GM19035 (cell line): ENCODE results near the gene FHL1.

ENCODE experiments used
- ATAC-seq: cut with Tn5 transposase; IDR thresholded peaks from one replicate; pipeline ENCODE4 v1.9.1; 2021; ENCODE audit not compliant: unreplicated experiment

Gene FHL1

DNA sequence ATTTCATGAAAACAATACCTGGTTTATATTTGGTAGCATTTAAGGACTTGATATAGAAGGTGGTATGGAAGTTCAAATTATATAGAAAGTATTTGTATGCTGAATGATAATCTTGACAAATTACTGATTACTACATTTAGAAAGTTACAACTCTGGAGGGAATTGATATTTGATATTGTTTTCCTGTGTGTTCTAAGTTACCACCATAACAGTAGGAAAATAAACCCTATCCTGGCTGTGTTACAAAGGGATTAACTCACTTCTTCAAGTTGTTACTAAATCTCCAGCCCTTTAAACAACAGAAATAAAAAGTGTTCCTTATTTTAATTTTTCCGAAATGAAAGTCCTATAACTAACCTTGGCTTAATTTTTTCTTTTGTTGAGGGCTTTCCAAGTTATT is 36.6 kb downstream of the FHL1 start:
- no peak for ATAC-seq

DNA sequence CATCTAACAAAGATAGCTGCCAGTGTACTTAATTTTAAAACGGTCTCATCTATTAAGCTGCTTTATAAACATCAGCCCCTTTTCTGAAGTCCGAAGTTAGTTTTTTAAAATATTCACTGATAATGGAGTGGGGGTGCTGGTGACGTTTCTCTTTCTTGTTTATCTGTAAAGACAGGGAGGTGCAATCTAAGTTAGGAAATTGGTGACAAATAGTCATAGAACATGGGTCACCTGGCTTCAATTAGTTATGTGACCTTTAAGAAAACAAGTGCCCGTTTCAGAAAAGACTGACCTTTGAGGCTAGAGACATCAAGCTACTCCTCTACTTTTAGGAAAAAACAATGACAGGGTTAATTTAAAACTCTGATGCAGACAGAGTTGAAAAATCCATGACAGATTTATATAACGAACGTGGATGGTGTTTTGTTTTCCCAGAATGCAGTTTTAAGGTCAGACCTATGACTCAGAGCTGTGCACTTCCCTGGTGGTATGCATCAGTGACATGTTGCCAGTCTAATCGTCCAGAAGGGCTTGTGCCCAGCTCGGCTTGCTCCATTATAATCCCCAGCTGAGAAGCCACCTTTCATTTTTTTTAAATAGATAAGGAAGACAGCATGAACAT is 38.2 kb downstream of the FHL1 start:
- ATAC-seq: no peak

DNA sequence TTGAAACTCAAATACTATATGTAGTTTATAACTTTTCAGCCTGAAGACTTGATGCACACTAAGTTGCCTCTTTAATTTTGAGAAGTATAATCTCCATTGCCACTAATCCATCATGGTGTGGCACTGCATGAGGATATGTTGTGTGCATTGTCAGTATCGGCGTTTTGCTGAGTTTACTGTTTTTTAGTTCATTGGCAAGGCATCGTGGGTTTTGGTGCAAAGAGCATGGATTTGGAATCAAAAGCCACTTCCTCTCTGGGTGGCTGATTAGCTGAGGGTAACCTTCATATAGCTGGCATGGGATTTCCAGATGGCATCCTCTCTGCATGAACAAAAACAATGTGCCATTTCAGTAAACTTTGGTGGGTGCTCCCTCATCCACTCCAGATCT is 38.7 kb downstream of the FHL1 start:
- ATAC-seq: no peak

DNA sequence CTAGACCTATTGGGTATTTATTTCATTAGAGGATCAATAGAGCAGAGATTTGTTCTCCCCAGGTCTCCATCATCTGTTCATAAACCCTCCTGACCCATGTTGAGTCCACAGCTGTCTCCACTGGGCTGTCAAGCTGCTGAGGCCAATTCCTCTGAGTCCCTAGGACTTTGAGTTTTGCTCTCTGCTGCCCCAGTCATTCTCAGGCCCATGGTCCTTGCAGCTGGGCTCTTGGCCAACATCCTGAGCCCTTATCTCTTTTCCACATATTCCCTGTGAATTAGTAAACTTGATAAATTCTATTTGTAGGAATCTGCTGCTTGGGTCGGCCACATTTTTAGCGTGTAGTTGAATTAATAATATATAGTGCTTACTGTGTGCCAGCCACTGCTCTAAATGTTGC is 41.9 kb downstream of the FHL1 start:
- no peak for ATAC-seq

DNA sequence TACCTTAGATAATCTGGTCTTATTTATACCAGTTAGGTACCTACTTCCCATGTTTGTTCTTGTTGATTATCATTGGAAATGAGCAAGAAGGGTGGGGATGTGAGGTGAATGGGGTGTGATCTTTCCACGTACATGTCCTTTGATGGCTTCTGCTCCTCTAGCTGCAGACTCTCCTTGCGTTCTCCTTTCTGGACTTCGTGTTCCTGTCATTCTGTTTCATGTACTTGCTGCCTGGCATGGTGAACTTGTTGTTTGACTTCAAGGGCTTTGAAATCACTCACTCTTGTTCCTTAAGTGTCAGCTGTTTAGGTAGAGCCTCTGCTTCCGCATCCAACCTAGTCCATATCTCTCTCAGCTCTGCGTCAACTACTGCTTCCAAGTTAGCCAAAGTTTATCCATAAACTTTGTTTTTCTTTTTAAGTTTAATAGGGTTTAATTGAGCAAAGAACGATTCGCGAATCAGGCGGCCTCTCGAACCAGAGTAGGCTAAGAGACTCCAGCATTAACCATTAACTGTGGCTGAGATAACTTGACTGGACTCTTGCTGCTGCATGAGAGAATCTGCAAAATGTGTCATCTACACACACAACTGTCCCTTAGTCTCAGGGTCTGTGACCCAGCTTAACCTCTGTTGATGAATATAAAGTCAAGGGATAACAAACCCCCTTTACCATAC is 42.8 kb downstream of the FHL1 start:
- ATAC-seq: no peak

DNA sequence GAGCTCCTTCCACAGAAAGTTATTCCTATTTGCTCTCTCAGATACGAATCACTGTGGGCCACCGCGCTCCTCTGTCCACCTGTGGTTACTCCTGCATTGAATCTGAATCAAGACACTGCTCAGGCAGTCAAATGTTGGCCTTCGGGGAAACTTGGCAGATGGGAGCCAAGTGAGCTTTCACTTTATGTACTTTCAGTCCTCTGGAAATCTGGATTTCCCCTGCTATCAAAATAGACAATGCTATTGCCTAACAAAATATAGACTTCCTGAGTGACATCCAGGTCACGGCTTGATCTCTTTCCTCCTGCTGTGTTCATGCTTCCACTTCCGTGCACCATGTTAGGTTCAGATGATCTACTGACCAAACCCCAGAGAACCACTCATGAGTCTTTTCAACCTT is 43.8 kb downstream of the FHL1 start:
- no peak for ATAC-seq

DNA sequence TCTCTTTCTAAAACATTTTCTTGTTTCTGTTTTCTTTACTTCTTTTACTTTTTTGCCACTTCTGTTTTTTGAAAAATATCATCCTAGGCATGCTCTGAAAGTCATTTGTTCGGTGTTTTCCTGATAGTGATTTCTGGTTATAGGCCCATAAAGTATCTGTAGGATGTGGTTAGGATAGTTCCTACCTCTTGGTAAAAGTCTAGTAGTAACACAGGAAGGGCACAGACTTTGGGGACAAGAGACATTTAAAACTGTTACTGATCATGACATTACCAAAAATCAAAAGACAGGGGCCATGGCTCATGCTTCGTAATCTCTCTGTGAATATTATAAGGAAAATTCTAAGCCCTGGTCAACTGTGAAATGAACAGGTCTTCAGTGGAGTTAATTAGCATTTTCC is 44.8 kb downstream of the FHL1 start:
- ATAC-seq: no peak

DNA sequence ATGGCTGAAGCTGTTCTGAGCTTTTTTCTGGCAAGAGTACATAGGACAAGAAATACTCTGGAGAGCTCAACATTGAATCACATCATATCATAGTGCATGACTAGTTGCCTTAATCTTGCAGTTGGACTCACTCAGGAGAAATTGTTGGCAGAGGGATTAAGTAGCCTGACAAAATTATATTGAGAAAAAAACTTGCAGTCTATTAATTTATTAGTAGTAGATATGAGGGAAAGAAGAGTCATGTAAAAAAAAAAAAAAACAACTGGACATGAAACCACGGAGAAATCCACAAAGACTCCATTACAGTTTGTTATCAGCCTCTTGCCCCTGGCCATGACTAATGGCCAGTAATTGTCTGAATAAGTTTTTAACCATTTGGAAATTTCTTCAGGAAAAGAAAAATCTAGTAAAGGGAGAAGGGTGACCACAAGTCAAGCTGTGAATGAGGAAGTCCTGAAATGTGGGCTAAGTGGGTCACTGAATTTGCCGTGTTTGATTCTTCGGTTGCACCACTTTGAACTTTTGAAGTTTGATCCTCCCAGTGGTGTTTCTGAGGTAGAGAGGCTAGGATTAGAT is 45.6 kb downstream of the FHL1 start:
- no peak for ATAC-seq

DNA sequence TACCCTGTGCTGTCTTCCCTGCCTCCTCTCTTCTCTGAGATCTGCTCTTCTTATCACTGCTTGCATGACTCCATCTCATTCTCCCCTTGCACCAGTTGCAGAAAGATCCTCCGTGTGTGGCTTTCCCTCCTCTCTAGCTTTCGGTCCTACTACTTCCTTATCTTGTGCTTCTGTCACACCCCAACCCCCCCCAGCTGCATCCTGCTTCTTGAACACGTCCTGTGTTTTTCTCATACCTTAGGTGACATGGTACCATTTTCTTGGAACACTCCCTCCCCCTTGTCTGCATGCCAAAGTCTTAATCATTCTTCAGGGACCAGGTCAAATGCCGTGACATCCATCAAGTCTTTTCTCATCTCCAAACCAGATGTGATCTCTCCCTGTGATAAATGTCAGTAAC is 46.4 kb downstream of the FHL1 start:
- ATAC-seq: no peak

DNA sequence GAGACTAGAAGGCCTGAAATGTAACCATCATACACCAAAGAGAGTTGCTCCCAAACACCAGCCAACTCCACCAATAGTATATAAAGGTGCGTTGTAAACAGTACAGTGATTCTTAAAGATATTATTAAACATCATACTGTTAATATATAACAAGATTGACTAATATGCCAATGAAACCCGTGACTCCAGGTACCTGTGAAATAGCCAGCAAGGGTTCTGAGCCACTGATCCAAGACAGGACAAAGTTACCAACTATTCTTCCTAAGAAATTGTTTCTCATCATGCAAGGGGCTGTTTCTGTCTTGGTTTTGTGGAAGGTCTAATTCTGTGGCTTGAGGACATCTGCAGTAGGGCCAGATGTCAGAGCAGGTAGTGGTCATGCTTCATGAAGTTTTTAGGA is 47.2 kb downstream of the FHL1 start:
- ATAC-seq: no peak

DNA sequence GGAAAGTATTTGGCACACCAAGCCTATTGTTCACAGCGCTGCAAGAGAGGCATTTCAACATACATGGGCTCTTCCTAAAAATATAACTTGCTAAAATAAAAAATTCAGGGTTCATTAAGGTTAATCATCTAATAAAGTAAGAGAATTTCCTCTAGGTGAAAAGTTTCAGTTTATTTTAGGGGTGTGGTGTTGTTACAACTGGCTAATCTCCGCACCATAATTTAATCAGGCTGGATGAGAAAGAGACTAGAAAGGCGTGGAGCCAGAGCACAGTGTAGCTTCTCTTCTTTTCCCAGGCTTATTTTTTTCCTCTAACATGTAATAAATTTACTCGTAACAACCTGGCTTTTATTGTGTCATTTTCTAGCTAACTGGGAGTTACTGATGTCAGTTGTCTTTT is 47.9 kb downstream of the FHL1 start:
- no peak for ATAC-seq

DNA sequence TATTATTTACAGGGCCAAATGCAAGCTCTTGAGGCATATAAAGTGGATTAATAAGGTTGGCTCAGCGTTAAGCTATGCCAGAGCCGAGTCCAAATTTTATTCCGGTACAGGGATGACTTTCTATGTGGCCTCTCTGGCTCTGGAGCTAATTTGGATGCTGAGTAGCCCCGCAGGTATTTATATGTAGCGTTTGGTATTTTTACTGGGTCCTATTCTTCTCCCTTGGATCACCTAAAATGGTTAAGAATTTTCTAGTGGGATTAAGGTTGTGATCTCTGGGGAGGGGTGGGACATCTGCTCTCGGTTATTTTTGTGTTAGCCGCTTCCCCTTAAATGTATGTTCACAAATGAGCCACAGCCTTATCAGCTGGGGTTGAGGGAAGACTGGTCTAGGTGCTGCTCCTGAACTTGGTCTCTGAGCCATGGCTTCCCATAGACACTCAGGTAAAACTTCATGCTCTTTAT is 49.4 kb downstream of the FHL1 start:
- no peak for ATAC-seq

DNA sequence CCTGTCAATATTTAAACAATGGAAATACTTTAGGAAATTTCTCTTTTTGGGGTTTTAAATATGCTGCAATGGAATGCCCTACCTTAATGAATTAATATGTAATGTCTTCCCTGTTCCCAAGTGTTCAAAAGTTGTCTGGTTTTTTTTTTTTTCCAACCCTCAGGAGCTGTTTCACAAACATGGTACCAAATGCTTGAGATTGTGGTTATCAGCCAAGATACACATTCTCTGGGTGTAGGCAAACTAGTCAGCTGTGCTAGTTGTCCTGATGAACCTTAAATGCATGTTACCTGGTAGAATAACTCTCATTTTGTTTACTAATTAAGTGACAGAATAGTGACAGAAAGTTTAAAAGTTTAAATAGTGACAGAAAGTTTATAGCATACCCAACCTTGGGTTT is 50.7 kb downstream of the FHL1 start:
- no peak for ATAC-seq

DNA sequence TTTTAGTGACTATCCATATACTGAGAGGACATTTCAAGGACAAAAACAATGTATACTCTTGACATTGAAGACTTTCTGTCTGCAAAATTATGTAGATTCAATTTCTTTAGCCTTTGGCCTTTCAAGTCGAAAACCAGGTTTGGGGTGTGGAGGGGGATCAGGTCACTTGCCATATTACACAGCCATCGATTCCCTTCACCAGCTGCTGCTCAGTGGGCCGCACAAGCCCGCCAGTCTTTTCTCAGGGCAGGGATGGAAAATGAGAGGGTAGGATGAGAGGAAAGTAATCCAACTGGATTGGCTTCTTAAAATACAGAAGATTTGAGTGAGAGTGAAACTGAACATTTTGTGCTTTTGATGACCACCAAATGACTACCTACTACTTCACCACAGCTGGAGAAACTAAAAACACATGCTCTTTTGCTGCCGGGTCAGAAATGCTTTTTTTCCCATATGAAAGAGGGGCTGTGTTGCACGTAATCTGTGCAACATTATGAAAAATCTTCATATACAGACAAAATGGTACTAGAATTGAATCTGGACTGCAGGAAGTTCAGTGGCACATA is 51.4 kb downstream of the FHL1 start:
- ATAC-seq: no peak

DNA sequence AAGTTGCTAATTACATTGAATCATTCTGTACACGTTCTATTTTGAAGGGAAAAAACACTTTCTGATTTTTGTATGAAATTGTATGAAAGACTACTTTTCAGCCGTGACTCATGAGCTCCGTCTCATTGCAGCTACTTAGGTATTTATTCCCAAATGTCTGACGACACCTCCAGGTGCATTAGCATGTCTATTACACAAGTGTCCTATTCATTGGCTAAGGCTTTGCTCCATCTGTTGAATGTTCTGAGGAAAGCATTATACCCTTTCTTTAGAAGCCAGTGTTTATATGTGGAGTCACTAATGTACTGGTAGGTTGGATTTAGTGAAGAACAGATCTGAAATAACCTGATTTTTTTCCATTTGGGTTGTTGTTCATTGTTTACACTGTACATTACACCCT is 52.0 kb downstream of the FHL1 start:
- ATAC-seq: no peak

DNA sequence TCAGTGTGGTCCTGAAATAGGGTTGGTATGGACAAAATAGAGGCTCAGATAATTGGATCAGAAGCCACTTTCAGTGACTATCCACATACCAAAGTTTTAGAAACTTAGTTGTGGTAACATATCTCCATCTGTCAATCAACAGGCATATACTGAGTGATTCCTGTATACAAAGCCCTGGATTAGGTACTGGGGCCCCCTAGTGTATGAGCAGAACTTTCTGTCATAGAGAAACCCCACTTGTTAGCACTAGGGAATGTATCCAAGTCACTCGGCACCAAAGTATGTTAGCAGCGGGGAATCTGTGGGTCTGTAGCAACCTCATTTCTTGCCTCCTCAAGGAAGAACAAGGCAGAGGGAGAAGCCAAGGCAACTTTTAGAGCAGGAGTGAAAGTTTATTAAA is 53.1 kb downstream of the FHL1 start:
- ATAC-seq: no peak

DNA sequence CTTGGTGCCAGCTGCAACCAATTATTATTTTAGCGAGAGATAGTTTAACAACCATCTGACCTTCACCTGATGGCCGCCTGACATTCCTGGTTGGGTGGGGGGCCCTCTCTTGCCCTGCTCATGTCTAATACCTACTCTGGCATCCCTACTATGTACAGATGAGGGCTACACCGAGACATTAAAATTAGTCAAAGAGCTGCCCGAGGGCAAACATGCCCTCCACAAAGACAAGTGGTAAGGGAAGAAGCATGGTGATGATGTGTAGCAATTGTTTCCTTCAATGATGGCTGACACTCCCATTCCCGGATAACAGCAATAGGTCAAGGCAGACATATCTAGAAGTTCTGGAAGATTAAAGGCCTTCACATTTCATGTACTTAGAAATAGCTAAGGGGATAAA is 54.3 kb downstream of the FHL1 start:
- no peak for ATAC-seq

DNA sequence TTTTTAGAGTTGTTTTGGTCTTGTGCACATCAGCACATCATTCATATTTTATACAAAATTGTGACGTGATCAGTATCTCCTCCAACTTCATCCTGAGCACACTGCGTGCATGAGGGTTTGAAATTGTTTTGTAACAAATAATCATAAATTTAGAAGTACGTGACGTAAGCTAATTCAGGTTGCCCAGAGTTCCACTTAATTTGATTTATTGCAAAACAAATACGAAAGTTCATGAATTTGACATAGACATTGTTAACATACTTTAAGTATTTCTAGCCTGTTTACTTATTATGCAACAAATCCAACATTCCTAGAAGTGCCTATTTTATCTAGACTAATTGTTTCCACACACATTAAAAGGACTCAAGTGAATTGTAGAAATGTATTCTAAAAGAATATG is 55.6 kb downstream of the FHL1 start:
- no peak for ATAC-seq

DNA sequence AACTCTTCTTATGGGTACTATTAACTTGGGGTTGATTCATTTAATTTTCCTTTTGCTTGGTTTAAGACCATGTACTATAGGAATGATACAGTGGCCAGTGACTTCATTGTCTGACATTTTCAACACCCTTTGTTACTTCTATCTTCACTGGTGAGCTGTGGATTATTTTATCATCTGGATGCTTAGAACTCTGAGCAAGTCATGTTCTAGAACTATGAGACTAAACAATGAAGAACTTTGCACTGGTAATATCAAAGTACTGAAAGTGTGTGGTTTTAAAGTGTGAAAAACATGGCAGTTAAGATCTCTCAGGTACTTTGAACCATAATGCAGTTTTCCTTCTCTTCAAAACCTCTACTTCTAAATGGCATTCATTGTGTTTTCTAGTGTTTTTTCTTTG is 56.1 kb downstream of the FHL1 start:
- ATAC-seq: no peak

DNA sequence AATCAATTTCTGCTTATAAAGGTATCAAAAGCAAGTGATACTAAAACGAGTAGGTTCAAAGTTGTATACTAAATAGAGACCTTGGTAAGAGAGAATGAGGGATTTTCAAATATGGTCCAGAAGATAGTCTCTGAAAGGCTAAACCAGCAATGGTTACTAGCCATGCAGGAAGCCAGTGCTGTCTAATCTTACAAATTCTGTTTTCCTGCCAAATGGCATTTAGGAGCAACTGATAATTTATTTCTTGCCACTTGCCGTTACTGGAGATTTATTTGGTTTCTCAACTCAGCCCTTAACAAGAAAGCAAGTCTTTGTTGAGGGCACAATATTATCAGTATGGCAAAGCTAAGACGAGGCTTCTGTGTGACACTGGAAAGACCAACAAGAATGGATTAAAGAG is 56.6 kb downstream of the FHL1 start:
- ATAC-seq: no peak

DNA sequence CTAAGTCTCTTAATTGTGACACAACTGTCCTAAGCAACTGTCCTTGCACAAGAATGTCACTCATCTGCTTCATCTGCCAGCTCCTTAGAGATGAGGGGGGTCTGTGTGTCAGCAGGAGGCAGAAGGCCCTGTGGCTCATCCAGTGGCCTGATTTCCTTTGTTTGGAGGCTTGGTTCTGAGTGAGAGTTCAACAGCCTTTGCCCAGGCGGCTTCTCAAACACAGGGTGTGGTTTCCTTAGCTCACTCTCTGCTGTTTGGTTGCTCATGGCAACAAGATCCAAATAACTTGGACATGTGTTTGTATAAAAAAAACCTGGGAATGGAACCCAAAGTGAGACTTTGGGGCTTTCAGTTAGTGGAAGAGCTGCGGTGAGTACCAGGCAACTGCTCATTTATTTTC is 57.2 kb downstream of the FHL1 start:
- ATAC-seq: no peak

DNA sequence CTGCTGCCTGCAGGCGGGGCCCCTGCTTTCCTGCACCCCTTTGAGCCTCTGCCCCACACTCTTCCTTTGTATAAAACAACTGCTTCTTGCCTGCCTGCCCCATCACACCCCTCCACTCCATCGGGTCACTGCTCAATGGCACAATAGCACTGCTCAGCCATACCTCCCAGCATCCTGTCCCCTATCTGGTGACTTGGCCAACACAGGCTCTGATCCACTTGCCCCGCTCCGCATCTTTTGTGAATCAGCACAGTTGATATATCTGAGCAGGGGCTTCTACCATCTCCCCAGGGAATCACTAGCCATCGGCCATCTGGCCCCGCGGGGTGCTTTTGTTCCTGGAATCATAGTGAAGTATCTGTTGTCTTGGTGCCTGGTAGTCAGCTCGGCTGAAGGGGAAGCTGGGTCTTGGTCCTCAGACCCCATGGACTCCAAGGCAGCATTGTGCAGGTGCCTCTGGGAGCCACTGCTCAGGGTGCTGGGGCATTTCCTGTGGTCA is 58.6 kb downstream of the FHL1 start:
- ATAC-seq: no peak
